Liver (tissue), 9 donors: ENCODE data around the gene C11orf98. TPM values are rescaled to one million over a fixed set of nuclear protein-coding genes. Genes with fewer than 3 reads are reported as not detected.

Experiments
- DNase-seq: peaks from one replicate; pipeline ENCODE4 v3.0.0-alpha.2; 2017; ENCODE audit warnings: low spot score
- H3K27ac ChIP-seq, 2 donors: one replicate each; pipeline ENCODE4 v1.7.0; 2013; ENCODE audit warnings: inconsistent platforms in 2 of 2, low read length in 2 of 2, control low read depth in 1 of 2, low read depth in 1 of 2, mild to moderate bottlenecking in 1 of 2
- H3K27me3 ChIP-seq, 4 donors: one replicate each; pipeline versions ENCODE4 v1.6.1 to v1.7.0; 2013; ENCODE audit warnings: low read length in 3 of 4, inconsistent platforms in 1 of 4, mild to moderate bottlenecking in 1 of 4, moderate library complexity in 1 of 4; ENCODE audit not compliant: control insufficient read depth in 4 of 4, insufficient read depth in 4 of 4
- H3K36me3 ChIP-seq, 4 donors: one replicate each; pipeline versions ENCODE4 v1.6.1 to v1.7.0; 2013; ENCODE audit warnings: low read length in 3 of 4, mild to moderate bottlenecking in 3 of 4, low read depth in 1 of 4, moderate library complexity in 1 of 4; ENCODE audit not compliant: control insufficient read depth in 4 of 4, insufficient read depth in 3 of 4
- H3K4me1 ChIP-seq, 4 donors: one replicate each; pipeline versions ENCODE4 v1.6.1 to v1.7.0; 2013; ENCODE audit warnings: low read length in 3 of 4, mild to moderate bottlenecking in 3 of 4, moderate library complexity in 1 of 4; ENCODE audit not compliant: control insufficient read depth in 4 of 4, insufficient read depth in 4 of 4
- H3K4me3 ChIP-seq, 3 donors: one replicate each; pipeline versions ENCODE4 v1.6.1 to v1.7.0; 2013; ENCODE audit warnings: low read length in 3 of 3, control low read depth in 1 of 3, low read depth in 1 of 3, mild to moderate bottlenecking in 1 of 3
- H3K9ac ChIP-seq, 2 donors: one replicate each; pipeline ENCODE4 v1.7.0; 2013; ENCODE audit warnings: low read length in 2 of 2, mild to moderate bottlenecking in 2 of 2, moderate library complexity in 2 of 2, control low read depth in 1 of 2, low read depth in 1 of 2
- H3K9me3 ChIP-seq, 4 donors: one replicate each; pipeline versions ENCODE4 v1.6.1 to v1.7.0; 2013; ENCODE audit warnings: low read length in 3 of 4; ENCODE audit not compliant: control insufficient read depth in 4 of 4
- ATF3 ChIP-seq: IDR thresholded peaks from 2 replicates; pipeline ENCODE4 v1.6.1; 2016; ENCODE audit warnings: antibody characterized with exemption
- CTCF ChIP-seq: fragments of 150-350 bp; IDR thresholded peaks from 2 replicates; pipeline ENCODE4 v1.5.1; 2017; ENCODE audit warnings: improper control_type of control experiment, low read depth, low read length; ENCODE audit not compliant: missing input control
- EGR1 ChIP-seq, 2 donors: IDR thresholded peaks; 2 replicates each; pipeline ENCODE4 v1.6.1; 2016 to 2018; ENCODE audit warnings: antibody characterized with exemption in 2 of 2, low read depth in 2 of 2
- FOXA1 ChIP-seq: IDR thresholded peaks from 2 replicates; pipeline ENCODE4 v1.6.1; 2016; ENCODE audit warnings: antibody characterized with exemption
- FOXA2 ChIP-seq: IDR thresholded peaks from 2 replicates; pipeline ENCODE4 v1.6.1; 2016; ENCODE audit warnings: antibody characterized with exemption
- GABPA ChIP-seq, 2 donors: IDR thresholded peaks in 1 of 2; conservative IDR thresholded peaks in 1 of 2; 2 replicates each; pipeline ENCODE4 v1.6.1; 2016; ENCODE audit warnings: antibody characterized with exemption in 2 of 2, mild to moderate bottlenecking in 1 of 2, moderate library complexity in 1 of 2
- HNF4A ChIP-seq, 2 donors: conservative IDR thresholded peaks; 2 replicates each; pipeline ENCODE4 v1.6.1; 2016; ENCODE audit warnings: antibody characterized with exemption in 2 of 2, mild to moderate bottlenecking in 2 of 2
- HNF4G ChIP-seq: IDR thresholded peaks from 2 replicates; pipeline ENCODE4 v1.6.1; 2016; ENCODE audit warnings: antibody characterized with exemption
- JUND ChIP-seq, 2 donors: IDR thresholded peaks; 2 replicates each; pipeline ENCODE4 v1.6.1; 2016; ENCODE audit warnings: antibody characterized with exemption in 2 of 2
- MAX ChIP-seq: IDR thresholded peaks from 2 replicates; pipeline ENCODE4 v1.6.1; 2016; ENCODE audit warnings: antibody characterized with exemption
- NR2F2 ChIP-seq: IDR thresholded peaks from 2 replicates; pipeline ENCODE4 v1.6.1; 2016; ENCODE audit warnings: antibody characterized with exemption
- RAD21 ChIP-seq, 2 donors: IDR thresholded peaks; 2 replicates each; pipeline ENCODE4 v1.6.1; 2016; ENCODE audit warnings: antibody characterized with exemption in 2 of 2, mild to moderate bottlenecking in 2 of 2
- REST ChIP-seq: IDR thresholded peaks from 2 replicates; pipeline ENCODE4 v1.6.1; 2016; ENCODE audit warnings: antibody characterized with exemption, mild to moderate bottlenecking
- RXRA ChIP-seq, 2 donors: IDR thresholded peaks; 2 replicates each; pipeline ENCODE4 v1.6.1; 2017 to 2018; ENCODE audit warnings: antibody characterized with exemption in 2 of 2, mild to moderate bottlenecking in 1 of 2
- SP1 ChIP-seq: IDR thresholded peaks from 2 replicates; pipeline ENCODE4 v1.6.1; 2018; ENCODE audit warnings: antibody characterized with exemption, mild to moderate bottlenecking
- TAF1 ChIP-seq: conservative IDR thresholded peaks from 2 replicates; pipeline ENCODE4 v1.6.1; 2016; ENCODE audit warnings: antibody characterized with exemption, mild to moderate bottlenecking
- YY1 ChIP-seq: IDR thresholded peaks from 2 replicates; pipeline ENCODE4 v1.6.1; 2016; ENCODE audit warnings: antibody characterized with exemption, mild to moderate bottlenecking
- ZBTB33 ChIP-seq: IDR thresholded peaks from 2 replicates; pipeline ENCODE4 v1.6.1; 2016; ENCODE audit warnings: antibody characterized with exemption
- WGBS: extraction: QIAGEN DNeasy Blood & Tissue Kit; methylation state at CpG from one replicate; pipeline ENCODE4 v1.1.7; 2013; 5-methylcytosine and 5-hydroxymethylcytosine counted together
- polyA plus RNA-seq, 2 donors: library from polyadenylated mRNA; stranded (reverse) in 1 of 2; unstranded in 1 of 2; fragments of 200-250 nt in 1 of 2; fragments of >200 nt in 1 of 2; fragmentation: Nextera tagmentation in 1 of 2; extraction: Ambion mirVana in 1 of 2; gene quantifications; one replicate each; pipeline versions ENCODE4 v1.2.1 to v1.2.3, GENCODE V29; 2013 to 2015
- total RNA-seq, 2 donors: library from RNA; depleted of rRNA; stranded (reverse); fragments of >200 nt; gene quantifications; one replicate each; pipeline ENCODE4 v1.2.3, GENCODE V29; 2014
- donor health status: healthy.
- donor health status: healthy.
- donor health status: healthy.
- donor health status: healthy.
- donor health status: healthy.

C11orf98 gene
- total and polyA plus RNA-seq, 4 donors = 16.5 to 49.9 (median 30.7) TPM

GRCh38 chr11:62646825-62647608 is 18.0 kb downstream of the C11orf98 start:
- H3K4me1 ChIP-seq = peaks cover 6 to 36% (median 32%) of the 10 kb centered on the region in 4 donors
- peak overlapping the region in 1 of 3 donors; percentile 7 for H3K4me3 ChIP-seq
- peak overlapping the region; percentile 64 to 97 for H3K27ac ChIP-seq
- peaks cover 0 to 14% (median 7%) of the 10 kb centered on the region in 4 donors for H3K36me3 ChIP-seq
- no peaks in the 10 kb centered on the region for H3K9me3 ChIP-seq
- WGBS = 57% methylated on average over 32 of the region's 32 CpGs
- DNase-seq = no peak
- TF ChIP-seq TAF1 (peak; percentile 45), FOXA1 (no peak)
- no peaks in the 10 kb centered on the region for H3K27me3 ChIP-seq
- peak overlapping the region in 1 of 2 donors; percentile 80 for H3K9ac ChIP-seq

GRCh38 chr11:62645946-62646824 is 18.8 kb downstream of the C11orf98 start, which contains the start of gene GANAB:
TSS of gene GANAB (minus strand) at chr11:62646613. CDS start at chr11:62646599, 14 bp downstream.
- WGBS = under 1% methylated on average over 73 of the region's 73 CpGs
- H3K9ac ChIP-seq = peak within 1 kb of the TSS; percentile 80 to 89
- no peaks in the 10 kb centered on the region for H3K27me3 ChIP-seq
- H3K36me3 ChIP-seq = peaks cover 0 to 14% (median 7%) of the 10 kb centered on the region in 4 donors
- peaks cover 4 to 31% (median 25%) of the 10 kb centered on the region in 4 donors for H3K4me1 ChIP-seq
- H3K4me3 ChIP-seq = peak within 1 kb of the TSS; percentile 88 to 95 (median 95)
- DNase-seq = peak; percentile 99
- TF ChIP-seq TAF1 (peak; percentile 50), CTCF (no peak), JUND (IDR thresholded peaks at IDR 0.05) (no peak), MAX (peak; percentile 58), ATF3 (no peak), EGR1 (IDR thresholded peaks at IDR 0.05; ENCODE audit: low read depth in 2 of 2) (no peak), SP1 (peak; percentile 74), YY1 (peak; percentile 99), NR2F2 (peak; percentile 75), FOXA1 (no peak), HNF4A (conservative IDR thresholded peaks at IDR 0.05) (peak; percentile 71 to 87), ZBTB33 (peak; percentile 45), FOXA2 (no peak), REST (peak; percentile 19), GABPA (IDR thresholded peaks at IDR 0.05 in 1 of 2, conservative IDR thresholded peaks at IDR 0.05 in 1 of 2) (peak; percentile 45 to 90), HNF4G (no peak), RAD21 (IDR thresholded peaks at IDR 0.05) (peak; percentile 8 to 48), RXRA (IDR thresholded peaks at IDR 0.05) (peak in 1 of 2 donors; percentile 37)
- no peaks in the 10 kb centered on the region for H3K9me3 ChIP-seq
- peak within 1 kb of the TSS; percentile 96 to 97 for H3K27ac ChIP-seq
